Endothelial cell of umbilical vein (primary cell): ENCODE data around the gene GTF3C5.

Experiments
- CTCF ChIP-seq, 2 donors: IDR thresholded peaks; 1 replicate in 1 of 2; 2 replicates in 1 of 2; pipeline ENCODE4 v1.5.1; 2011; ENCODE audit warnings: low read length in 2 of 2, mild to moderate bottlenecking in 2 of 2, moderate library complexity in 2 of 2, control low read depth in 1 of 2, inconsistent platforms in 1 of 2, low read depth in 1 of 2; ENCODE audit not compliant: insufficient read depth in 1 of 2; ENCODE audit errors: extremely low read depth in 1 of 2
- EZH2 ChIP-seq: IDR thresholded peaks from 2 replicates; pipeline ENCODE4 v1.6.1; 2012; ENCODE audit warnings: borderline replicate concordance, low read depth, mild to moderate bottlenecking, moderate library complexity, low read length, inconsistent platforms; ENCODE audit not compliant: severe bottlenecking
- FOS ChIP-seq: IDR thresholded peaks from 2 replicates; pipeline ENCODE4 v1.6.1; 2011; ENCODE audit warnings: mild to moderate bottlenecking, low read length, moderate library complexity, borderline replicate concordance; ENCODE audit not compliant: insufficient read depth
- GATA2 ChIP-seq: IDR thresholded peaks from 2 replicates; pipeline ENCODE4 v1.7.0; 2011; ENCODE audit warnings: low read depth, mild to moderate bottlenecking, moderate library complexity, mixed read lengths, low read length; ENCODE audit not compliant: insufficient read length, insufficient read depth
- JUN ChIP-seq: IDR thresholded peaks from 2 replicates; pipeline ENCODE4 v1.6.1; 2011; ENCODE audit warnings: borderline replicate concordance, low read depth; ENCODE audit not compliant: insufficient read length, insufficient read depth
- POLR2A ChIP-seq: IDR thresholded peaks from 2 replicates; pipeline ENCODE4 v1.6.1; 2012; ENCODE audit warnings: low read depth, mild to moderate bottlenecking, control low read depth, low read length
- POLR2AphosphoS5 ChIP-seq: IDR thresholded peaks from 2 replicates; pipeline ENCODE4 v1.6.1; 2012; ENCODE audit warnings: low read depth, mild to moderate bottlenecking, control low read depth, low read length, moderate library complexity; ENCODE audit not compliant: insufficient read depth
- TF ChIP-seq, protein P1 (sequence below): IDR thresholded peaks from 2 replicates; pipeline ENCODE4 v1.6.1; 2011; ENCODE audit not compliant: insufficient read depth, insufficient read length

DNA sequence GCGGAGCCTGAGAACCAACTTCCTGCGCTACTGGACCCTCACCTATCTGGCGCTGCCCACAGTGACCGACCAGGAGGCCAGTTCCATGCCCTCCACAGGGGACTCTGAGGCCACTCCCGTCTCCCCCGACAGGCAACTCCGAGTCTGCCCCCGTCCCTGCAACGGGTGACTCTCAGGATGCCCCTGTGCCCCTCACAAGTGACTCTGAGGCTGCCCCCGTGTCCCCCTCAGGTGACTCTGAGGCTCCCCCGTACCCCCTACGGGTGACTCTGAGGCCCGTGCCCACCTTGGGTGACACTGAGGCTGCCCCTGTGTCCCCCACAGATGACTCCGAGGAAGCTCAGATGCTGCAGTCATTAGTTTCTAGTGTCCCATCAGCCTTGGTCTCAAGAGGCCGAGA is 56.1 kb downstream of the GTF3C5 start:
- TF ChIP-seq CTCF (IDR thresholded peaks at IDR 0.05; ENCODE audit: extremely low read depth in 1 of 2, insufficient read depth in 1 of 2, low read depth in 1 of 2, low read length in 2 of 2) (no peak), EZH2 (no peak), POLR2AphosphoS5 (no peak), POLR2A (no peak), JUN (no peak), FOS (no peak), GATA2 (no peak)
- TF ChIP-seq, protein P1, sequence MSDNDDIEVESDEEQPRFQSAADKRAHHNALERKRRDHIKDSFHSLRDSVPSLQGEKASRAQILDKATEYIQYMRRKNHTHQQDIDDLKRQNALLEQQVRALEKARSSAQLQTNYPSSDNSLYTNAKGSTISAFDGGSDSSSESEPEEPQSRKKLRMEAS, result no peak
